Measurements from ENCODE around the gene COQ5. TPM values are rescaled to one million over a fixed set of nuclear protein-coding genes. Genes with fewer than 3 reads are reported as not detected.

The COQ5 gene
- total RNA-seq, 1 experiment from 2014 or later, result 34.1 TPM

DNA sequence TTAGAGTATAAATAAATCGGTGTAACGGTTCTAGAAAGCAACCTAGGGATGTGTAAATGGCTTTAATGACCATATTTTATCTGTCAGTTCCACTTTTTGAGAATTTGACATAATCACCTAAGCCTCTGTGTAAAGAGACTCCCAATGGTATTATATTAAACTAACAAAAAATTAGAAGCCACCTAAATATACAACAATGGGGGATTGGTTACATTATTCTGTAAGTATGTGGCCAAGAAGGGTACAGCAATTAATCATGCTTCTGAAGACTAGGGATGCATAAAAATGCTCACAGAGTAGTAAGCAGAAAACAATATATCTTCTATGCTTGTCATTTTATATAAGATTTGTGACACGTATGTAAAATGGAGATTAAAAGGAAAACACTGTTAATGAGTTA lies 15.7 kb upstream of the COQ5 start (continued):
- no peak for TF ChIP-seq EZH2 (IDR thresholded peaks at IDR 0.05)
- no peak for TF ChIP-seq POLR2A (IDR thresholded peaks at IDR 0.05; ENCODE audit: borderline replicate concordance, extremely low read depth, insufficient read depth, insufficient read length)
- no peak for TF ChIP-seq CBX3 (IDR thresholded peaks at IDR 0.05; ENCODE audit: low read depth)
- TF ChIP-seq TCF7L2 (IDR thresholded peaks at IDR 0.05; ENCODE audit: borderline replicate concordance, extremely low read depth, insufficient read depth, insufficient read length), result no peak

DNA sequence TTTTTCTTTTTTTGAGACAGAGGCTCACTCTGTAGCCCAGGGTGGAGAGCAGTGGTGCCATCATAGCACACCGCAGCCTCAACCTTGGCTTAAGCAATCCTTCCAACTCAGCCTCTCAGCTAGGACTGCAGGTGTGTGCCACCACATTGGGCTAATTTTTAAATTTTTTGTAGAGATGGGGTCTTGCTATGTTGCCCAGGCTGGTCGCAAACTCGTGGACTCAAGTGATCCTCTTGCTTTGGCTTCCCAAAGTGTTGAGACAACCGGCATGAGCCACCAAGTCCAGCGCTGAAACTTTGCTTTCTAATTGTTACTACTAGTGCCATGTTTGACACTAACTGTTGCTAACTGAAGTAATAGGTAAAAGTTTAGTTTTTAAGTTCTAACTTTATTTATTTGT lies 13.2 kb upstream of the COQ5 start:
- DNase-seq (ENCODE audit: low read depth, low spot score) (no peak), ATAC-seq (no peak)
- Histone ChIP-seq H3K36me3 (ENCODE audit: control insufficient read depth in 1 of 2, insufficient read depth in 2 of 2, low read length in 2 of 2) (peaks cover 12 to 16% of the 10 kb centered on the region in 2 experiments), H4K20me1 (ENCODE audit: insufficient read depth) (peaks cover 8% of the 10 kb centered on the region; the same call in 1 of the 2 replicates), H3K79me2 (ENCODE audit: insufficient read depth, low read length) (peaks cover 98% of the 10 kb centered on the region), H3K4me1 (ENCODE audit: control insufficient read depth in 1 of 2, insufficient read depth in 2 of 2, low read length in 2 of 2) (peaks cover 19 to 22% of the 10 kb centered on the region in 2 experiments), H3K9me3 (ENCODE audit: control insufficient read depth in 1 of 2, insufficient read depth in 1 of 2, low read depth in 1 of 2, low read length in 2 of 2) (no peaks in the 10 kb centered on the region), H3K9ac (ENCODE audit: low read length) (no peak overlapping the region), H3K9me2 (ENCODE audit: insufficient read depth) (no peaks in the 10 kb centered on the region), H3K27me3 (ENCODE audit: insufficient read depth, low read length) (no peaks in the 10 kb centered on the region), H3K4me2 (ENCODE audit: low read length) (no peak overlapping the region), H3K27ac (ENCODE audit: low read depth, low read length) (no peak overlapping the region), H2AFZ (ENCODE audit: low read depth, low read length, poor library complexity, severe bottlenecking) (no peak overlapping the region), H3K4me3 (replicated peaks in 1 of 2; ENCODE audit: low read depth in 1 of 2, low read length in 2 of 2) (no peak overlapping the region)
- ChIA-PET RAD21 (ENCODE audit: low non-redundant PET in 1 of 2, low total read pairs in 2 of 2, uncharacterized antibody in 2 of 2, unreplicated experiment in 2 of 2) (no interaction called here), CTCF (no interaction called here), POLR2A (no interaction called here)
- TF ChIP-seq POLR2AphosphoS5 (IDR thresholded peaks at IDR 0.05; ENCODE audit: low read depth, low read length), result no peak
- no peak for TF ChIP-seq RAD21 (IDR thresholded peaks at IDR 0.05; ENCODE audit: low read depth)
- no peak for TF ChIP-seq SIN3A (IDR thresholded peaks at IDR 0.05; ENCODE audit: low read depth)
- TF ChIP-seq, protein P1, sequence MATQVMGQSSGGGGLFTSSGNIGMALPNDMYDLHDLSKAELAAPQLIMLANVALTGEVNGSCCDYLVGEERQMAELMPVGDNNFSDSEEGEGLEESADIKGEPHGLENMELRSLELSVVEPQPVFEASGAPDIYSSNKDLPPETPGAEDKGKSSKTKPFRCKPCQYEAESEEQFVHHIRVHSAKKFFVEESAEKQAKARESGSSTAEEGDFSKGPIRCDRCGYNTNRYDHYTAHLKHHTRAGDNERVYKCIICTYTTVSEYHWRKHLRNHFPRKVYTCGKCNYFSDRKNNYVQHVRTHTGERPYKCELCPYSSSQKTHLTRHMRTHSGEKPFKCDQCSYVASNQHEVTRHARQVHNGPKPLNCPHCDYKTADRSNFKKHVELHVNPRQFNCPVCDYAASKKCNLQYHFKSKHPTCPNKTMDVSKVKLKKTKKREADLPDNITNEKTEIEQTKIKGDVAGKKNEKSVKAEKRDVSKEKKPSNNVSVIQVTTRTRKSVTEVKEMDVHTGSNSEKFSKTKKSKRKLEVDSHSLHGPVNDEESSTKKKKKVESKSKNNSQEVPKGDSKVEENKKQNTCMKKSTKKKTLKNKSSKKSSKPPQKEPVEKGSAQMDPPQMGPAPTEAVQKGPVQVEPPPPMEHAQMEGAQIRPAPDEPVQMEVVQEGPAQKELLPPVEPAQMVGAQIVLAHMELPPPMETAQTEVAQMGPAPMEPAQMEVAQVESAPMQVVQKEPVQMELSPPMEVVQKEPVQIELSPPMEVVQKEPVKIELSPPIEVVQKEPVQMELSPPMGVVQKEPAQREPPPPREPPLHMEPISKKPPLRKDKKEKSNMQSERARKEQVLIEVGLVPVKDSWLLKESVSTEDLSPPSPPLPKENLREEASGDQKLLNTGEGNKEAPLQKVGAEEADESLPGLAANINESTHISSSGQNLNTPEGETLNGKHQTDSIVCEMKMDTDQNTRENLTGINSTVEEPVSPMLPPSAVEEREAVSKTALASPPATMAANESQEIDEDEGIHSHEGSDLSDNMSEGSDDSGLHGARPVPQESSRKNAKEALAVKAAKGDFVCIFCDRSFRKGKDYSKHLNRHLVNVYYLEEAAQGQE (IDR thresholded peaks at IDR 0.05; ENCODE audit: low read depth), result no peak
- no peak for TF ChIP-seq CBX3 (IDR thresholded peaks at IDR 0.05; ENCODE audit: low read depth)
- TF ChIP-seq TCF7L2 (IDR thresholded peaks at IDR 0.05; ENCODE audit: borderline replicate concordance, extremely low read depth, insufficient read depth, insufficient read length), result no peak
- TF ChIP-seq YY1 (IDR thresholded peaks at IDR 0.05; ENCODE audit: extremely low read depth, insufficient replicate concordance, low read depth, low read length), result no peak
- no peak for TF ChIP-seq ELF1 (IDR thresholded peaks at IDR 0.05; ENCODE audit: borderline replicate concordance, low read depth)
- TF ChIP-seq POLR2A (IDR thresholded peaks at IDR 0.05; ENCODE audit: borderline replicate concordance, extremely low read depth, insufficient read depth, insufficient read length), result no peak
- TF ChIP-seq SP1 (IDR thresholded peaks at IDR 0.05; ENCODE audit: low read depth), result no peak
- no peak for TF ChIP-seq ZFX (IDR thresholded peaks at IDR 0.05)
- TF ChIP-seq CEBPB (IDR thresholded peaks at IDR 0.05; ENCODE audit: low read depth), result no peak
- TF ChIP-seq, protein P2, sequence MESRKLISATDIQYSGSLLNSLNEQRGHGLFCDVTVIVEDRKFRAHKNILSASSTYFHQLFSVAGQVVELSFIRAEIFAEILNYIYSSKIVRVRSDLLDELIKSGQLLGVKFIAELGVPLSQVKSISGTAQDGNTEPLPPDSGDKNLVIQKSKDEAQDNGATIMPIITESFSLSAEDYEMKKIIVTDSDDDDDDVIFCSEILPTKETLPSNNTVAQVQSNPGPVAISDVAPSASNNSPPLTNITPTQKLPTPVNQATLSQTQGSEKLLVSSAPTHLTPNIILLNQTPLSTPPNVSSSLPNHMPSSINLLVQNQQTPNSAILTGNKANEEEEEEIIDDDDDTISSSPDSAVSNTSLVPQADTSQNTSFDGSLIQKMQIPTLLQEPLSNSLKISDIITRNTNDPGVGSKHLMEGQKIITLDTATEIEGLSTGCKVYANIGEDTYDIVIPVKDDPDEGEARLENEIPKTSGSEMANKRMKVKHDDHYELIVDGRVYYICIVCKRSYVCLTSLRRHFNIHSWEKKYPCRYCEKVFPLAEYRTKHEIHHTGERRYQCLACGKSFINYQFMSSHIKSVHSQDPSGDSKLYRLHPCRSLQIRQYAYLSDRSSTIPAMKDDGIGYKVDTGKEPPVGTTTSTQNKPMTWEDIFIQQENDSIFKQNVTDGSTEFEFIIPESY (IDR thresholded peaks at IDR 0.05; ENCODE audit: extremely low read depth, insufficient replicate concordance, low read length), result no peak
- no peak for TF ChIP-seq SRF (IDR thresholded peaks at IDR 0.05; ENCODE audit: low read depth)
- TF ChIP-seq, protein P3, sequence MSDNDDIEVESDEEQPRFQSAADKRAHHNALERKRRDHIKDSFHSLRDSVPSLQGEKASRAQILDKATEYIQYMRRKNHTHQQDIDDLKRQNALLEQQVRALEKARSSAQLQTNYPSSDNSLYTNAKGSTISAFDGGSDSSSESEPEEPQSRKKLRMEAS (IDR thresholded peaks at IDR 0.05), result no peak
- TF ChIP-seq JUND (IDR thresholded peaks at IDR 0.05), result no peak
- TF ChIP-seq FOSL1 (IDR thresholded peaks at IDR 0.05; ENCODE audit: low read depth), result no peak
- no peak for TF ChIP-seq EGR1 (IDR thresholded peaks at IDR 0.05; ENCODE audit: low read depth)
- TF ChIP-seq, protein P4, sequence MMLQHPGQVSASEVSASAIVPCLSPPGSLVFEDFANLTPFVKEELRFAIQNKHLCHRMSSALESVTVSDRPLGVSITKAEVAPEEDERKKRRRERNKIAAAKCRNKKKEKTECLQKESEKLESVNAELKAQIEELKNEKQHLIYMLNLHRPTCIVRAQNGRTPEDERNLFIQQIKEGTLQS (IDR thresholded peaks at IDR 0.05), result no peak
- no TSS peak for BruUV-seq (replicated peaks)
- intact Hi-C loops (cut with micrococcal nuclease), result no loop called here
